ENCODE results near the gene SORCS2.

Gene SORCS2

DNA sequence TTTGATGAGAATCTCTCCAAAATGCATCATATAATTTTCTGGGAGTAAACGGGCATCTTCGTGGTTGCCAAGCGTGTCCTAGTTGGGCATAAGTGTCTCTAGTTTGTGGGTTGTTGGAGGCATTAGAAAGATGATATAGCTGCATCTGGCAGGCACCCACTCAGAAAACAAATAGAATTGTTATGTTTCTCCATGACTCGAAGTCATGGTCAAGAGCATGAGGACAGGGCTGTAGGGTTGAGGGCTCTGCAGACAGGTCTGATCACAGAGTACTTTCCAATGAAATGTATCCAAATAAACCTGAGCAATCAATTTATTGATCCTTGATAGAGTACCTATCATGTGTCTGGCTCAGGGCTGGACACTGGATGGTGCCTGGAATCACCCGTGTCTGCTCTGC is 82.7 kb downstream of the SORCS2 start:
- DNase-seq: no peak

DNA sequence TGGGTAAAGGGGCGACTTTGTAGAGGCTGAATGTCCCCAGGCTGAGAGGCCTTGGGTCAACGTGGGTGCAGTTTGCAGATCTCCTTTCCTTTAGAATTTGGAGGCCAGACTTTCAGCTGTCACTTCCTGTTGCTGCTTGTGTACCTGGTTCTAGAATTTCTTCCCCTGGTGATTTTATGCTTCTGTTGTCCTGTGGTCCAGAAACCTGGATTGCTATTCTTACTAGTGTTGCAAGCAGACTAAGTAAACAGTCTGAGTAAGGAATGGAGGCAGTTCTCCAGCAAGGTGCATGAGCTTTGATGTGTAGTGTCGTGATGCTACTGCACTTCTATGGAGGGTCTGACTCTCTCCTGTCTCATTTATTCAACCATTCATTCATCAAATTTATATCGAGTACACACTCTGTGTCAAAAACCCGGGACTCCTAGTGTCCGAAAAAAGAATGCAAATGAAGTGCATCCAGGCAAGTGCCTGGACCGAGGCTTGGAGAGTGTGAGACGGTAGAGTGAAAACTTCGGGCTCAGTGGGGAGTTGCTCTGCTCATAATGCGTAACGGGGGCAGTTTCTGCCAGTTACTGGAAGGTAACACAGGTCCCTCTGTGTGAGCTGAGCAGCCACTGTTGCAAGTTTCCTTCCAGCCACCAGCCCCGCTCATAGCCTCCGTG is 83.3 kb downstream of the SORCS2 start:
- no peak for DNase-seq

DNA sequence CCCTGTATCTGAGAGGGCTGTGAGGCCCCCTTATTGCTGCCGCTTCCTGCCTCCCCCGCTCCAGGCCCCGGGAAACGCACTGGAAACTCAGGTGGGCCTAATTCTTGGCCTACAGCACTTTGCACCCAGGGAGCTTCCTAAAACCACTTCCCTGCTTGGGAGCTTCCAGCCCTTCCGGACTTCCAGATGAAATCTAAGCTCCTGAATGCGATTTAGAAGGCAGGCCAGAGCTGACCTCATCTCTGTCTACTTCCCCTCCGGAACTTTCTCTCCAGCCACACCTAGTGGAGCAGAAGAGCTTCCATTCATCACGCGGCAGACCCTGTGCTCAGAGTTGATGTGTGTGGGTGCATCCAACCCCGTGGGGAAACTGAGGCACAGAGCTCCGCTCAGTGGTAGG is 84.2 kb downstream of the SORCS2 start:
- DNase-seq: no peak

DNA sequence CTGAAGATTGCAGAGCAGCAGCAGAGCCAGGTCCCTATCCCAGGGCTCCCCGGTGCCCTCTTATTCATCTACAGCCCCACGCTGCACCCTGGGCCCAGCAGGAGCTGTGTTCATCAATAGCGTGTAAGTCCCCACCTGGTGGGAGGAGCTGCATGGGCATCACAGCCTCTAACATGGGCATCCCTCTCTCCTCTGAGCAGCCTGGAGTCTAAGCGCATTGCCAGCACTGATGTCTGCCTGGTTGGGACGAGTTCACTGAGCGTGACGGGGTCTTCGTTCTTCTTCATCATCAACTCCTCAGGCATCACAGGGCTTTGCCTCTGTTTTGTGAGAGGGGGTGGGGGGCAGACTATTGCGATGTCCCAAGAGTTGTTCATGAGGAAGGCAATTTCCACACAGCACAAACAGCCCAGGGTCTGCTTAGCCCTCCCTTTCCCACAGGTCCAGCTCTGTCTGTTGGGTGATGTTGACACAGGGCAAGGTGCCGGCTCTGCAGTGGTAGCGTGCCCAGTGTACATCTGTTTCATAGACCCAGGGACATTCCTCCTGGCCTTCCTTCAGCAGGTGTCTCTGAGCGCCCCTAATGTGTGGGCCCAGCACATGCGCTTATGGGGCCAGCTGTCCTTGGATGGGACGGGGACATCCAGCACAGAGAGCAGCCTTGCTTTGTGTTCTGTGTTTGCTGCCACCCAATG is 85.9 kb downstream of the SORCS2 start:
- DNase-seq: no peak

DNA sequence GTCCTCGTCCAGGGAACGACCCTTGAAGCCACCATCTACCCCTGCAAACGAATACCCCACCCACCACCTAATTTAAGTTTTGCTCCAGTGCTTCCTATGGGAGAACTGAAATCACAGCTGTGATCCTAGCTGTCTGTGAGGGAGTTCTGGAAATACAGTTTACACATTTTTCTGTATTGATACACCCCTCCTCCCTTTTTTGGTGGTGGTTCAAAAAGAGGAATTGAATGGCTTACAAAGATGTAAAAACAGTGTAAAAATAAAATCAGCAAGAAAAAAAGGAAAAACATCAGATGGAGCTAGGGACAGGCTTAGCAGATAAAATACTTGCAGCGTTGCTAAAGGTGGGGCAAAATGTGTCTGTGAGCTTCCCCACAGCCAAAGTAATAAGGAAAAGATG is 86.6 kb downstream of the SORCS2 start:
- DNase-seq: no peak

DNA sequence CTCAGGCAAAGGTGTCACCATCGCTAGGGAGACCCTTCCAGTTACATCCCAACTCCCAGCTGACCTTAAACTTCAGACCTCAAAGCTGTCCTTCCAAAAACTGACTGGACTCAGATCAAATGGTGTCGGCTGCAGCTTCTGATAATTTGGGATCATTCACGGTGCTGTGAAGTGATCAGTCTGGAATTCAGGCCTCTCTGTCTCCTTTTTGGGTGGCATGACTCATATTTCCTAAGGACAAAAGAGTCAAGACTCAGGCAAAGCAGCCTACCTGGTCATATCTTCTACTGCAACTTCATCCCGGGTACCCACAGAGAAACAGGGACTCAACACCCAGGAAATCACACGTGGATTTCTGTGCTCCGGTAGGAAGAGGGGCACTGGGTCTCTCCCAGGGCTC is 87.6 kb downstream of the SORCS2 start:
- no peak for DNase-seq

DNA sequence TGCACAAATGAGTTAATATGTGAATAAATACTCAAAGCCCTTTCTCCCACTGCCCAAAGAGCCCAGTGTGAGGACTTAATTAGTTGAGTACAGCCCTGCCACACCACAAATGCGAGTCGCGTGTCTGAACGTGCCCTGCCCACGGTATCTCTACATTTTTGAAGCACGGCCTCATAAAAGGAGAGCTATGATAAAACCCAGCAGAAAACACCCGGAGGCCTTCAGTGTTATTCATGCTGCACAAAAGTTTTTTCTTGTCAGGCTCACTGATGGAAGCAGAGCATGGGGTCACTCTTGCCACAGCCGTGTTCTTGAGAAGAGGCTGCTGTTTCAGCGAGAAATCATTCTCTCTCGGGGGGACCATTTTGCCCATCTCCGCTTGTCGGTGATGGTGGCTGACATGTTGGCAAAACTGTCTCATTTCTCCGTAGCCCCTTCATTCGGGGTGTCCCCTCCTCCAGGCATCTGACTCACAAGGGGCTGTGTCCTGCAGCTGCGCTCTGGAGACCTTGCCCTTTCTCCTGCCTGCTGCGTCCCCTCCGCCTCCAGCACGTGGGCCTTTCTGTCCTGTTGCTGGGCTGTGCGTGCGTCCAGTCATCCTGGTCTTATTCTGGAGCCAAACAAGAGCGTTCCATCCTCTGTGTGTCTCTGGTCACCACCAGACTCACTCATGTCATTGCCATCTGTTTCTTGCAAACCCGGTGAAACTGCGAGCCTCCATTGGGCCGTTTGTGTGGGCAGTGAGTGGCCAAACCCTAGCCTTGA is 88.8 kb downstream of the SORCS2 start:
- no peak for DNase-seq

DNA sequence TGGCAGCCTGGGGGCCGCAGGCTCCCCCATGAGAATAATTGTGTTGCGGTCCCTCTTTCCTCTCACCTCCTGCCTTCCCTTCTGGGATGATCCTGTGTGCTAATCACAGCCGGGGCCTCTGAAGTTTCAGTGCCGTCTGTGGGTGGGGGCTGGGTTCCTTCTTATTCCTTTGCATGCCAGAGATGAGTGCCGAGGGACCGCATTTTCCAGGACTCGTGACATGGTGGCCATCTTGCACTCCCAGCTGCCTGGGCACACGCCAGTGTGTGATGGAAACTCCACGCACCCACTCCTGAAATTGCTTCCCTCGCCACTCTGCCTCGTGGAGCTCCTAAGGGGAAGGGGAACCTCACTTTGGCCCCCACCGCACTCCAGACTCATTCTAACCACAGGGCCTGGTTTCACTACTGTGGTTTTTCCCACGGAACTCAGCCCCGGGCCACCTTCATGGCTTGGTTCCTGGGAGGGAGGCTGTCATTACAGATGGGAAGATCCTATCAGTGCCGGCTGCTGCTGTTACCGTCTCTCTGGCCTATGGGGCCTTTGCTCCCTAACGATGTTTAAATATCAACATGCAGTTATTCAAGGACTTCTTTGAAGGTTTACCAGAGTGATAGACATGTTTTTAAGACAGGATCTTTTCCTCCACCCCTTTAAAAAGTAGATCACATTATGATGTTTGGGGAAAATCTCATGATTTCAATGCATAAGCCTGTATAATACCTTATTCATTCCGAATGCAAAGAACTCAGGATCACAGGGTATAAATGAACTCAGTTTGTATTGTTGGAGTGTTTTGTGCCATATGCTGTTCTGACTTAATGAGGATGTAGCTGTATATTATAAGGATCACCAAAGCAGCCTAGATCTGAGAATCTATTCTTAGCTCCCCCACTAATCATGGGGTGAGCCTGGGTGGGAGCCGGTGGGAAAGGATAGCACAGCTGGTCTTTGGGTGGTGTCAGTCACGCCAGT is 89.6 kb downstream of the SORCS2 start:
- DNase-seq: no peak

DNA sequence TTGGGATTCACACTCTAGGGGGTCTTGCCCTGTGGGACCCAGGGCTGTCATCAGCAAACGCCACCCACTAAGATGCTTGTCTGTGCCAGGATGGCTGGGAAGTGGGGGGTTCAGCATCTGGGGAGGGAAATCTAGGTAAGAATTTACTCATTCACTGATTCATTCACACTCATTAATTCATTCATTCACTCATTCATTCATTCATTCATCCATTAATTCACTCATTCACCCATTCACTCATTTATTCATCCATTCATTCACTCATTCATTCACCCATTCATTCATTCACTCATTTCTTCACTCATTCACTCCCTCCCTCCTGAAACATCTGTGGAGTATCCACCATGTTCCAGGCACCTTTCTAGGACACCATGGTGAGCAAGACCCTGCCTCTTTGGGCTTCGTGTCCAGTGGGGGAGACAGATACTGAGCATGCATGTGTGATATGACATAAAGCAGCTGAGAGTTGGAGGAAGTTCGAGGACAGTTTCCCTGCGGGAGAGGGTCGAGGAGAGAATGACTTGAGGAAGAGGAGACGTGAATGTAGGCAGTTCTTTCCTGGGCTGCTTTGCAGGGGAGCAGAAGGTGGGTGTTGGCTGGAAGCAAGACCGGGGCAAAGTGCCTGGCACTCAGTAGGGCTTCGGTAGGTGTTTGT is 90.6 kb downstream of the SORCS2 start:
- no peak for DNase-seq

DNA sequence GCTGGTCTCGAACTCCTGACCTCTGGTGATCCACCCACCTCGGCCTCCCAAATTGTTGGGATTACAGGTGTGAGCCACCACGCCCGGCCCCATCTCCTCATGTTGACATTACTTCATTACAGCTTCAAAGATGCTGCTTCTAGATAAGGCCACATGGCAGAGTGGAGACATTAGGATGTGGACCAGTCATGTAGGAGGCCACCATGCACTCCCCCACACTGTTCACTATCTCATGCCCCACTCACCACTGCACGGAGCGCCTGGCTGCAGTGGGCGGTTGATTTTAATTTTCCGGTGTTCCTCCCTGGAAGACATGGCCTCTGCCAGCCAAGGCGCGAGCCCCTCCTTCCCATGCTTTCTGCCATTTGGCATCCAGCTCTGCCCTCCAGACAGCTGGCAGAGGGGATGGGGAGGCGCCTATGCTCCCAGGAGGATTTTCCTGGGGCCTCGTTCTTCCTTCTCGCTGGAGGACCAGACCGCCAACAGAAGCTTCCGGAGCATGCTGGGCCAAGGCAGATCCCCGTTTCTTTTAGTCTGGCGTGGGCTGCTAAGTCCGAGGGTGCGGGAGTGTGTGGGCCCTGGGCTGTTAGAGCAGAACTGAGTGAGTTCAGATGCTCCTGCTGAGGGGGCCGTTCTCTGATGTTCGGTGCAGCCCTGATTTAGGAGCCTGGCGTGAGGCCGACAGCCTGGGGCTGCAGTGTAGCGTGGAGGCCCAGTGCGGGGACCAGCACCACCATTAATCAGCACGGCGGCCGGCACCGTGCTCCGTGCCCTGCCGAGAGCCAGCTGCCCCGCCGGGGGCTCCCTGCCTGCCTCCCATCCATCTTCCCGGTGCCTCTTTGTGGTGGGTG is 93.1 kb downstream of the SORCS2 start:
- no peak for DNase-seq

DNA sequence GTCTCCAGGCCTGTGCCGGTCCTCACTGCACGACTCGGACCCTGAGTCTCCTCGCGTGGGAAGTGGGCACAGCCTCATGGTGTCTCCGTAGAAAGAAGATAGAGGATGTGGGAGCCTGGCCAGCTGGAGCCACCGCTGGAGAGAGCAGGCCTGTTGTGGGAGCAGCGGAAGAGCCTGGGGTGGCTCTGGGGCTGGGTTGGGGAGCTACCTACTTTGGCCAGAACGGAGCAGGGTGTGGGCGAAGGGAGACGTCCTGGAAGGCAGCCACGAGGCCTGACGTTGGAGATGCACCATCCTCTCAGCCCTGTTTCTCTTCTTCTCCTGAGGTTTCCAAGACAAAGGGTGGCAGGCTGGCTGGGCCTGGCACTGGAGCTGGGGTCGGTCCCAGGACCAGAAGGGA is 93.8 kb downstream of the SORCS2 start:
- no peak for DNase-seq

DNA sequence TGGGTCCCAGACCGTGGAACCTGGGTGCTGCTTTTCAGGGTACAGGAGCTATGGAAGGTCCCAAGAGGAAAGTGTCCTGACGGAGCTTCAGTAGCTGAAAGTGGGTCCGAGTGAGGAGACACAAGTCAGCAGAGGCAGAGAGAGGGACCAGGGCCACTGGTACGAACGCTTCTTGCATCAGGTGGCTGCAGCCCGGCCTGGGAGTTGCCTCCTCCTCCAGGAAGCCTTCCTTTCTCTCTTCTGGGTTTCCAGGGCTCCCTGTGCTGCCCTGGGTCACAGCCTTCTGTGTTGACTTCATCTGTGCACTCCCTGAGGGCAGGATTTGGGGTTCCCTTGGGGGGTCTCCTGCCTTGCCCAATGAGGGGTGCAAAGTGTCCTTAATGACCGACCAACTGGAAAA is 94.5 kb downstream of the SORCS2 start:
- no peak for DNase-seq

DNA sequence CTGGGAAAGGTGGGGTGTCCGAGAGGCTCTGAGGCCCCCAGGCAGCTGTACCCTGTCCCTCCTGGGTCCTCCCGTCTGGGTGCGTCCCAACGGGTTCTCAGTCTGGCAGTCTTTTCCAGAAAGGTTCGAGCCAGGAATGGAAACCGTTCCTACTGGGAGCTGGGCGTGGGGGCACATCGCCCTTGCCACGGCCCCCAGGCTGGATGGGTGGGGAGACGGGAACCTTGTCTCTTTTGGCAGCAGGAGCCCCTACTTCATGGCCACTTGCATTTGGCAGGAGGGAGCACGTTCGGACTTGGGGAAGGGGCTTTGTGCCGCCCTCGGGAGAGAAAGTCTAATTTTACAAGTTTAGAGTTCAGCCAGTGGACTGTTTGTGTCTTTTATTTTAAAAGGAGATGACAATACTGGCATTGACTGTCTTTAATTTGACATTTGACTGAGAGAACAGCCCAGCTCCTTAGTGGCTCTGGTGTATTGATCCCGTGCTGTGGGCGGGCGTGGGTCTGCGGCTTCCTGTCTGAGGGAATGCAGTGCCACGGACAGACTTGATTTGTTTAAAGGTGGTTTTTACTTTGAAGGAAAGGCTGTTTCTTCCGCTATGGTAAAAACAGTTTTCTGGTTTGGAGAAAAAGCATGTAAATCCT is 95.1 kb downstream of the SORCS2 start:
- DNase-seq: no peak

DNA sequence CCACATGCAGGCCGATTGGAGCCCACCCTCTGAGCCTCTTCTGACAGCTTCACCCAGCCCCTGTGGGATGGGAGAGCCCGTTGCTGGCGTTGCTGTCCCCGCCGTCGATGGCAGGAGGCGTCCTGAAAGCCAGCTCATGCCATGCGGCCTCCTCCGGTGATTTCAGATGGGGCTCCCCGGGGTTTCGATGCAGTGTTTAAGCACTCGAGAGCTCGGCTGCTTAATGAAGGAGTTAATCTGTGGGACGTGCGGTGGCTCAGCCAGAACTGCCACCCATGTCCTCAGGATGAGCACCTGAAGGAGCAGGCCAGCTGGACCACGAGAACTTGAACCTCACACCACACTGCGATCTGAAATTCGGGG is 95.6 kb downstream of the SORCS2 start:
- DNase-seq: no peak

DNA sequence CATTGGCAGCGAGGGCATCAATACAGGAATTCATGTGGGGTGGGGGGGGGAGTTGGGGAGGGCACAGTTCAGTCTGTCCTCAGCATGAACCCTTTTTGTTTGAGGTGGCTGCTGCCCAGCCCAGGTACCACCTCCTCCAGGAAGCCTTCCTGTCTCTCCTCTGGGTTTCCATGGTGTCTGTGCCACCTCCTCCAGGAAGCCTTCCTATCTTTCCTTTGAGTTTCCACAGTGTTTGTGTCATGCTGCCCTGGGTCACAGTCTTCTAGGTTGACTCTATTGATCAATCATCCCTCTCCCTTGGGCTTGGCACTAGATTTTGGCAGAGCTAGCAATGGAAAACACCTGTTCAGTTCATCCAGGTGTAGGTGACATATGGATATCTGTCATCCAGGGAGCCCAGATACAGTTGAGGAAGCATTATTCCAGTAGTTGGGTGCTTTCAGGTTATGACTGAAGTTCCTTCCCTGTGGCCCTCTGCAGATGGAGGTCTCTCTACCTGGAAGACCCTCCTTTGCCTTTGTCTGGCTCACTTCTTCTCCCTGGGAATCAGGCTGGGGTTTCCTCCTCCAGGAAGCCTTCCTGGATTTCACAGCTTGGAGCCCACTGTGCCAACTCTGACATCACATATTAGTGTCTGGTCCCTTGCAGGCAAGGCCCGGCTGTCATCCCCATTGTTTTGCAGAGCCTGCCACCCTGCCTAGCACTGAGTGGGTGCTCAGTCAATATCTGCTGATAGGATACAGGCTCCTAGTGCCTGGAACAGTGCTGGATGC is 96.6 kb downstream of the SORCS2 start:
- DNase-seq: no peak

DNA sequence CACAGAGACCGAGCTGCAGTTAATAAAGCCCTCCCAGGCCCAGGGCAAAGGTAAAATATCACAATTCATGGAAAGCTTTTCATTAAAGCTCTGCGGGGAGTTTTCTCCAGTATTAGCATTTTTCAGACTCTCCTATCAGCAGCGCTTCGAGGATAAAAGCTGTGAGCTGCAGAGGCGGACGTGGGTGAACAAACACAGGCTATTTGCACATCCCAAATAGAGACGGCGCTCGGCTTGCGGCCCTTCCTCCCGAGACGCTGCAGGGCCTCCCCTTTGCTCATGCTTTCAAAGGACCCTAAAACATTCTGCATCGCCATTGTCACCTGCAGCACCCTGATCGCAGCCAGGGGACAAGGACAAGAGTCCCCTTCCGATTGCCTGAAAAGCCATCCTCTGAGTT is 97.3 kb downstream of the SORCS2 start:
- DNase-seq: no peak

DNA sequence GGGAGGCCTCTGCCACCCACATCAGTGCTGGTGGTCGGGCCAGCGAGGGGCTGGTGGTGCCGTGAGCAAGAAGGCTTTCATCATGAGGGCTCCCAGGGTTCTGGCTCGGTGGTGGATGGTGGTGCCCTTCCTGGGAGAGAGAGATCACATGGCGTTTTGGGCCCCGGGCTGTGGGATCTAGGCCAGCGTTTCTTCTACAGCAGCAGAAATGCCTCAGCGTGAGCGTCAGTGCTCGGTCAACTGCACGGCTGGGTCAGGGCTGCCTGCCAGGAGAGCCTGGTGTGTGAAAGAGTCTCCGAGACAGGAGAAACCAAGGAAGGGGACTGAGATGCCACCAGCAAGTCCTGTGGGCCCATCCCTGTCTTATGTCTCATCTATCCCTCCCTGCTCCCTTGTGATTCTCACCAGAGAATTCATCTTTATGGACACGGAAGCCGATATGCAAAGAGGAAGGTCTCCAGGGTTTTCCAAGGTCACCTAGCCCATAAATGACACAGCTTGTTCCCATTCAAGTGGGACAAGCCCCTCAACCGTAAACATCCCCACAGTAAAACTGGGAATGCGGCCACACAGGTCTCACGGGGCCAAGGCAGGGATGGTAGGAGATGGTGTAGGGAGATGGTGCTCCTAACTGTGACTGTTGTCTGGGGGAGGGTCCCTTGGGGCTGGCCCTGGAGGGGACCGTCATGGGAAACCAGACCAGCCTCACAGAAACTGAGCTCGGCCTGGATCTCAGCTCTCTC is 99.2 kb downstream of the SORCS2 start:
- DNase-seq: no peak

DNA sequence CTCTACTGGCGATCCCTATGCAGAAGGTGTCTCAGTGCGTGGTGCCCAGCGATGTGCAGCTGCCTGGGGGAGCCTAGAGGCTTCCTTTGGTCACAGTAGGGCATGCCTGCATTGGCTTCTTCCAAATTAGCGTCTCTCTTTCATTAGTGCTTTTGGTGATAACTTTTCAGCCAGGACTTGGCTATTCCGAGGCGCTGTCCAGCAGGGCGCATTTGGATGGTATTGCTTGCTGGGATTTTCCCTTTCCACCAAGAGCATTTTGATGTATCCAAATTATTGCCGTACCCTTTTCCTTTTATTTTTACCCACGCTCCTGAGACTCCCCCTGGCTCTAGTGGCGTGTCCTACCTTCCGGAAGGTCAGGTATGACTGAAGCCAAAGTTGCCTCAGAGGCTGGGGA is 101.4 kb downstream of the SORCS2 start:
- DNase-seq: no peak

DNA sequence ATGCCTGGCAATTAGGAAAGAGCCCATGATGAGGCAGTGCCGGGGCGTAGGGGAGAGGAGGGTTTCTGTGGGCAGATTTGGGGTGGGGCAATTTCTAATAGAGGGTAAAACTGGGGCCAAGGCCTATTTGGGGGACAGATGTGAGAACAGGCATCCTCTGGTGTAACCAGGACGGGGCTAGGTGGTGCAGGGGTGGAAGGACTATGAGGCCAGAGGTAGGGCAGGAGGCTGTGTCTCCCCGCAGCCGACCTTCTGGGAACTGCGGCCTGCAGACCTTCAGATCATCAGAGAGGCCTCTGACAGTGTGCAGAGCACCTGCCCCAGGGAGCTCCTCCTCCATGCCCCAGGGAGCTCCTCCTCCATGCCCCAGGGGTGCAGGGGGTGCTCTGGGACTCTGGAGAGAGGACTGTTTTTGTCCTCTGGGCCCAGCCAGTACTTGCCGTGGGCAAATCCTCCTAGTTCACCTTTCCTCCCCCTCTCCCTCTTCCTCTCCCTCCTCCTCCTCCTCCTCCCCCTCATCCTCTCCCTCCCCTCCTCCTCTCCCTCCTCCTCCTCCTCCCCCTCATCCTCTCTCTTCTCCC is 101.9 kb downstream of the SORCS2 start:
- no peak for DNase-seq

All from activated CD4-positive, alpha-beta T cell treated with anti-CD3 and anti-CD28 coated beads for 4 hours (primary cell).